ENCODE data around the gene PAOX. TPM values are rescaled to one million over a fixed set of nuclear protein-coding genes. Genes with fewer than 3 reads are reported as not detected.
"Not testable (repeated sequence)": the region's sequence is repeated elsewhere in the genome, so short reads cannot be mapped to it uniquely, and the experiment has no call there.

Gene PAOX
- total RNA-seq, 2 donors from 2014 or later = 2.4 to 3.5 TPM

DNA sequence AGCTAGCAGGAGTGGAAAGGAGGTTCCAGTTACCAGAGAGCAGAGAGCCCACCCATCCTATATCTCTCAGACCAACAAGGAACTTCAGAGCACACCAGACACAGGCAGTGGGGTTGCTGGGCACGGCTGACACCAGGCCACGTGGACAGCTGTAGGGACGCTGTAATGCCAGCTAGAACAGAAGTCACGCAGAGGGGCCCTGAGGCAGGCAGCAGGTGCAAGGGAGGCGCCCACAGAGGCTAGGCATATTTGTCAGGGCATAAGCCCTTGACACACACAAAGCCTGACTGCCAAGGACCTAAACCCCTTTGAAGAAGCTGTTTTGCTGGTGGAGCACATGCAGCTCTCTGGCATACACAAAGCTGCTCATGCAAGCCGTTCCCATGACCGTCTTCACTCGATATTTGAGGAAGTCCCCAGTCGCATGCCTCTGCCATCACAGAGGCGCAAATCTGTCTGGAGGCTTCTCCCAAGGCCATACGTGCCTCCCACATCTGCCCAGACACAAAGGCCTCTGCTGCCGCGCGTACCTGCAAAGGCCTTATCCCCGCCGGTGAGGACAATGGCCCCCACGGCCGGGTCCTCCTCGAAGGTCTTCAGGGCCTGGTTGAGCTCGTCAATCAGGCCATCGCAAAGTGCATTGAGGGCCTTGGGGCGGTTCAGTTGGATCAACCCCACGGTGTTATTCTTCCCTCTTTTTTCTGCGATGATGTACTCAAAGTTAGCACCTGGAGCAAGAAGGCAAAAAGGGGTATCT is 8.9 kb upstream of the PAOX start:
- H3K9me3 ChIP-seq = no peaks in the 10 kb centered on the region
- TF ChIP-seq CTCF (IDR thresholded peaks at IDR 0.05) = no peak
- H3K27me3 ChIP-seq = no peaks in the 10 kb centered on the region
- H3K27ac ChIP-seq = no peak overlapping the region
- peaks cover 47% of the 10 kb centered on the region for H3K36me3 ChIP-seq
- DNase-seq (ENCODE audit: low spot score) = no peak
- H3K4me1 ChIP-seq = peaks cover 0 to 16% of the 10 kb centered on the region in 2 donors
- H3K4me3 ChIP-seq = no peak overlapping the region

GRCh38 chr10:133372507-133372906 is 6.6 kb upstream of the PAOX start:
- peaks cover 0 to 16% of the 10 kb centered on the region in 2 donors for H3K4me1 ChIP-seq
- H3K9me3 ChIP-seq = no peaks in the 10 kb centered on the region
- DNase-seq (ENCODE audit: low spot score) = no peak
- H3K27ac ChIP-seq = no peak overlapping the region
- H3K4me3 ChIP-seq = peak overlapping the region; percentile 89 to 96
- TF ChIP-seq CTCF (IDR thresholded peaks at IDR 0.05) = no peak
- no peaks in the 10 kb centered on the region for H3K27me3 ChIP-seq
- peaks cover 29% of the 10 kb centered on the region for H3K36me3 ChIP-seq

DNA sequence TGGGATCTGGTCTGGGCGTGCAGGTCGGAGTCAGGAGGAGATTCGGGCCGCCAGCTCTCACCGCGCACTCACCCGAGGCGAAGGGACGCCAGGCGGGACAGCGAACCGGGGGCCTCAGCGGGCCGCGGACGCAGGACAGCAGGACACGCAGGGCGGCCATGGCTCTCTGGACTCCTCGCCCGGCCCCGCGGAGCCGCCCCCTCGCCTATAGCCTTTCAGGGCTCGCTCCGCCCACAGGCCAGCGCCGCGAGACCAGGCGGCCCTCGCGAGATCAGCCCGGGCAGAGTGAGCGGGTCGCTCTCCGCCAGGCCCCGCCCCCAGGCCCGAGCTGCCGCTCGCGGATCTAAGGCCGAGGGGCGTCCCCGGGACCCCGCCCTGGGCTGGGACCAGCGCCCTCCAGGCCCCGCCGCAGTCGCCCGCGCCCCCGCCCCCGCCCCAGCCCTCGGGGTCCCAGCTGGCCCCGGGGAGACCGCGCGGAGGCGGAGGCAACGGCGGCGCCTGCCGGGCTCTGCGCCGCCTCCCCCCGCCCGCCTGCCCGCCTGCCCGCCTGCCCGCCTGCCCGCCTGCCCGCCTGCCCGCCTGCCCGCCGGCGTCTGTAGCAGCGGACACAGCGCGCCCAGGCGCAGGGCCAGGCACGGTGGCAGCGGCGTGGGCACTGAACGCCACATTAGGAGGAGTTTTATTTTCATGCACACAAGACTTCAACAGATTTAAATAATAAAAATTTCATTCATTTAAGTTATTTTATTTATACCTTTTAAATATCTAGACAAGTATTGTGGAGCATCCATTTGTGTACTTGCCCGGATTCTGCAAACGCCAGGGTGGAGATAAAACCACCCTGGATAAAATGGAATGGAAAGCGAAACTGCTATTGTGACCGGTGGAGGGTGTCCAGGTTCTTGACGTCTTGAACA is 5.6 kb upstream of the PAOX start, which contains the start of gene ECHS1:
ECHS1 (minus strand) TSS at position 181 of the 917 bp plus-strand sequence; CDS start at position 160, 21 bp downstream.
- Histone ChIP-seq H3K4me3 (peak within 1 kb of the TSS; percentile 89 to 96), H3K9me3 (no peaks in the 10 kb centered on the region), H3K27me3 (no peaks in the 10 kb centered on the region), H3K36me3 (peaks cover 24% of the 10 kb centered on the region), H3K4me1 (peaks cover 0 to 23% of the 10 kb centered on the region in 2 donors), H3K27ac (peak within 1 kb of the TSS; percentile 76 to 87)
- DNase-seq (ENCODE audit: low spot score) = peak; percentile 93
- TF ChIP-seq CTCF (IDR thresholded peaks at IDR 0.05) = no peak

DNA sequence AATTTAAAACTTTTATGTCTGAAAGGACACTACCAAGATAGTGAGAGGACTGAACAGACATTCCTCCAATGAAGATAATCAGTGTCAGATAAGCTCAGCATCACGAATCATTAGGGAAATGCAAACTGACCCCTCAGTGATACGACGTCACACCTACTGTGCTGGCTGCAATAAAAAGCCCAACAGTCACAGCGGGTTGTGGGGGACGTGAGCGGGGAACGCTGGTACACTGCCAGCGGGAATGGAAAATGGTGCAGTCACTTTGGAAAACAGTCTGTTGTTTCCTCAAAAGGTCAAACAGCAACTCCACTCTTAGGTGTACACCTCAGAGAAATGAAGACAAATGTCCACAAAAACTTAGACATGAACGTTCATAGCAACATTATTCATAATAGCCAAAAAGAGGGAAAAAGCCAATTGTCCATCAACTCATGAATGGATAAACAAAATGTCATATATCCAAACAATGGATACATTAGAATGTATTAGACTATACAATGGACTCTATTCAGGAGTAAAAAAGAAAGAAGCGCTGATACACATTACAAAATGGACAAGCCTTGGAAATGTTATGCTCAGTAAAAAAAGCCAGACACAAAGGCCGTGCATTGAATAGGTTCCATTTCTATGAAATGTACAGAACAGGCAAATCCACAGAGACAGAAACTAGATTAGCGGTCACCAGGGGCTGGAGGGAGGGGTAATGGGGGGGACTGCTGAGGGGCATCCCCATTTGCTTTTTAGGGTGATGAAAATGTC is 3.5 kb upstream of the PAOX start:
- H3K4me1 ChIP-seq = peaks cover 0 to 32% of the 10 kb centered on the region in 2 donors
- H3K4me3 ChIP-seq = no peak overlapping the region
- peaks cover 3% of the 10 kb centered on the region for H3K36me3 ChIP-seq
- no peak overlapping the region for H3K27ac ChIP-seq
- no peaks in the 10 kb centered on the region for H3K9me3 ChIP-seq
- no peak for DNase-seq (ENCODE audit: low spot score)
- TF ChIP-seq CTCF (IDR thresholded peaks at IDR 0.05) = no peak
- no peaks in the 10 kb centered on the region for H3K27me3 ChIP-seq

- H3K9me3 ChIP-seq; H3K4me3 ChIP-seq; DNase-seq (ENCODE audit: low spot score); H3K36me3 ChIP-seq; H3K27ac ChIP-seq; H3K27me3 ChIP-seq: not testable (repeated sequence)
- H3K4me1 ChIP-seq = peaks cover 0 to 32% of the 10 kb centered on the region in 2 donors
Measured at GRCh38 chr10:133376183-133376582, 2.9 kb upstream of the PAOX start.

Data from right atrium auricular region (tissue), 2 donors.